Measurements from ENCODE around the gene RAPGEF2. TPM values are rescaled to one million over a fixed set of nuclear protein-coding genes. Genes with fewer than 3 reads are reported as not detected.
A peak's percentile ranks its signal among the peaks of the same experiment; 100 is the strongest.

RAPGEF2 gene
- total and polyA plus RNA-seq, 2 donors from 2014 or later, result 6.9 to 50.6 TPM

- no peak for FAIRE-seq
Observed at GRCh38 chr4:159353422-159354116, 250.7 kb downstream of the RAPGEF2 start.

GRCh38 chr4:159355466-159355865 is 252.6 kb downstream of the RAPGEF2 start:
- Histone ChIP-seq H3K4me3 (ENCODE audit: low read length in 3 of 3) (no peak overlapping the region), H3K9ac (ENCODE audit: low read length in 3 of 3) (no peak overlapping the region), H3K4me1 (ENCODE audit: control insufficient read depth in 2 of 3, insufficient read depth in 2 of 3, low read depth in 1 of 3, low read length in 3 of 3) (no peaks in the 10 kb centered on the region), H3K27ac (ENCODE audit: low read depth in 2 of 2, low read length in 2 of 2) (no peak overlapping the region), H3K36me3 (ENCODE audit: control insufficient read depth in 2 of 3, insufficient read depth in 3 of 3, low read length in 3 of 3) (peaks cover 7 to 47% (median 38%) of the 10 kb centered on the region in 3 donors), H3K9me3 (ENCODE audit: control insufficient read depth in 2 of 3, insufficient read depth in 1 of 3, low read length in 3 of 3) (no peaks in the 10 kb centered on the region), H3K27me3 (ENCODE audit: control insufficient read depth, insufficient read depth, low read length) (no peaks in the 10 kb centered on the region)
- TF ChIP-seq, protein P1, sequence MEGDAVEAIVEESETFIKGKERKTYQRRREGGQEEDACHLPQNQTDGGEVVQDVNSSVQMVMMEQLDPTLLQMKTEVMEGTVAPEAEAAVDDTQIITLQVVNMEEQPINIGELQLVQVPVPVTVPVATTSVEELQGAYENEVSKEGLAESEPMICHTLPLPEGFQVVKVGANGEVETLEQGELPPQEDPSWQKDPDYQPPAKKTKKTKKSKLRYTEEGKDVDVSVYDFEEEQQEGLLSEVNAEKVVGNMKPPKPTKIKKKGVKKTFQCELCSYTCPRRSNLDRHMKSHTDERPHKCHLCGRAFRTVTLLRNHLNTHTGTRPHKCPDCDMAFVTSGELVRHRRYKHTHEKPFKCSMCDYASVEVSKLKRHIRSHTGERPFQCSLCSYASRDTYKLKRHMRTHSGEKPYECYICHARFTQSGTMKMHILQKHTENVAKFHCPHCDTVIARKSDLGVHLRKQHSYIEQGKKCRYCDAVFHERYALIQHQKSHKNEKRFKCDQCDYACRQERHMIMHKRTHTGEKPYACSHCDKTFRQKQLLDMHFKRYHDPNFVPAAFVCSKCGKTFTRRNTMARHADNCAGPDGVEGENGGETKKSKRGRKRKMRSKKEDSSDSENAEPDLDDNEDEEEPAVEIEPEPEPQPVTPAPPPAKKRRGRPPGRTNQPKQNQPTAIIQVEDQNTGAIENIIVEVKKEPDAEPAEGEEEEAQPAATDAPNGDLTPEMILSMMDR (IDR thresholded peaks at IDR 0.05; ENCODE audit: borderline replicate concordance, extremely low read depth, insufficient read depth), result no peak
- intact Hi-C loops (cut with DNase I), result no loop called here
- no peak for FAIRE-seq
- no peak for DNase-seq

More at GRCh38 chr4:159353422-159354116, 250.7 kb downstream of the RAPGEF2 start:
- TF ChIP-seq, protein P1 (IDR thresholded peaks at IDR 0.05; ENCODE audit: borderline replicate concordance, extremely low read depth, insufficient read depth), result no peak
- Histone ChIP-seq H3K4me3 (ENCODE audit: low read length in 3 of 3) (no peak overlapping the region), H3K9ac (ENCODE audit: low read length in 3 of 3) (no peak overlapping the region), H3K27ac (ENCODE audit: low read depth in 2 of 2, low read length in 2 of 2) (no peak overlapping the region), H3K4me1 (ENCODE audit: control insufficient read depth in 2 of 3, insufficient read depth in 2 of 3, low read depth in 1 of 3, low read length in 3 of 3) (no peaks in the 10 kb centered on the region), H3K36me3 (ENCODE audit: control insufficient read depth in 2 of 3, insufficient read depth in 3 of 3, low read length in 3 of 3) (peaks cover 7 to 41% (median 34%) of the 10 kb centered on the region in 3 donors), H3K27me3 (ENCODE audit: control insufficient read depth, insufficient read depth, low read length) (no peaks in the 10 kb centered on the region), H3K9me3 (ENCODE audit: control insufficient read depth in 2 of 3, insufficient read depth in 1 of 3, low read length in 3 of 3) (no peaks in the 10 kb centered on the region)
- DNase-seq, result peak in 4 of 5 donors; percentile 20 to 50 (median 45)
- intact Hi-C loops (cut with DNase I), result no loop called here

DNA sequence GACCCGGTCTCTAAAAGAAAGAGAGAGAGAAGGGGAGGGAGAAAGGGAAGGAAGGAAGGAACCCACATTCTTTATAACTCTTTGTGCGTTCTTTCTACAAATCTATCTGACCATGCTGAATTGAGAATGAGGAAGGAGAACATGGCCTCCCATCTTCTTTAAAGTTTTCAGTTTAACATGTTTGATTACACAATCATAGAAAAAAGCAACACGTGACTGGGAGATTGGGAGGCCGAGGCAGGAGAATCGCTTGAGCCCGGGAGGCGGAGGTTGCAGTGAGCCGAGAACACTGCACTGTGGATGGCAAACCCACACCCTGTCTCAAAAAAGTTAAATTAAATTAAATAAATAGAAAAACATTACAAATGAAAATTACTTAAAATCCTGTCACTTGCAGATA is 254.5 kb downstream of the RAPGEF2 start:
- Histone ChIP-seq H3K4me3 (ENCODE audit: low read length in 3 of 3) (no peak overlapping the region), H3K27ac (ENCODE audit: low read depth in 2 of 2, low read length in 2 of 2) (no peak overlapping the region), H3K9me3 (ENCODE audit: control insufficient read depth in 2 of 3, insufficient read depth in 1 of 3, low read length in 3 of 3) (no peaks in the 10 kb centered on the region), H3K9ac (ENCODE audit: low read length in 3 of 3) (no peak overlapping the region), H3K36me3 (ENCODE audit: control insufficient read depth in 2 of 3, insufficient read depth in 3 of 3, low read length in 3 of 3) (peaks cover 2 to 38% (median 36%) of the 10 kb centered on the region in 3 donors), H3K27me3 (ENCODE audit: control insufficient read depth, insufficient read depth, low read length) (no peaks in the 10 kb centered on the region), H3K4me1 (ENCODE audit: control insufficient read depth in 2 of 3, insufficient read depth in 2 of 3, low read depth in 1 of 3, low read length in 3 of 3) (no peaks in the 10 kb centered on the region)
- no peak for DNase-seq
- no peak for FAIRE-seq
- intact Hi-C loops (cut with DNase I), result no loop called here
- TF ChIP-seq, protein P1 (IDR thresholded peaks at IDR 0.05; ENCODE audit: borderline replicate concordance, extremely low read depth, insufficient read depth), result no peak

Data from kidney (tissue), 14 donors.